ENCODE data around the gene MTPN.

GRCh38 chr7:136009488-136010079 is 32.4 kb upstream of the MTPN start:
- TF ChIP-seq CTCF (conservative IDR thresholded peaks at IDR 0.05; ENCODE audit: low read length) (peak; percentile 98), EZH2phosphoT487 (IDR thresholded peaks at IDR 0.05; ENCODE audit: borderline replicate concordance, low read depth, low read length) (no peak)

Measured in OCI-LY7 (cell line).